Activated T-cell treated with anti-CD3 and anti-CD28 coated beads, Interleukin-2, amount 50 U/mL, for 48 hours (primary cell): ENCODE results near the gene AVL9.
"Not testable (repeated sequence)": the region's sequence is repeated elsewhere in the genome, so short reads cannot be mapped to it uniquely, and the experiment has no call there.

ENCODE experiments used
- DNase-seq, 2 experiments: peaks; one replicate each; pipeline ENCODE4 v3.0.0-alpha.2; 2020

AVL9 gene

GRCh38 chr7:32495298-32496051, at the start of gene AVL9:
Gene AVL9 (plus strand): TSS chr7:32495489. CDS start chr7:32495710, 221 bp downstream.
- DNase-seq: peak; percentile 99

- DNase-seq: no peak
These were observed 48.1 kb upstream of the AVL9 start for GRCh38 chr7:32447218-32447617.

- no peak for DNase-seq
These were observed 41.8 kb upstream of the AVL9 start for GRCh38 chr7:32453341-32454011.

- no peak for DNase-seq
These were observed 37.3 kb upstream of the AVL9 start for GRCh38 chr7:32458025-32458424.

GRCh38 chr7:32459788-32460187, 35.5 kb upstream of the AVL9 start:
- DNase-seq: no peak

GRCh38 chr7:32461484-32461883, 33.8 kb upstream of the AVL9 start:
- DNase-seq: no peak

- DNase-seq: no peak
These were observed 32.8 kb upstream of the AVL9 start for GRCh38 chr7:32462451-32462850.

GRCh38 chr7:32462977-32463376, 32.3 kb upstream of the AVL9 start:
- DNase-seq: no peak

- DNase-seq: not testable (repeated sequence)
These were observed 30.5 kb upstream of the AVL9 start for GRCh38 chr7:32464641-32465416.

GRCh38 chr7:32470004-32470403, 25.3 kb upstream of the AVL9 start:
- DNase-seq: not testable (repeated sequence)

GRCh38 chr7:32470871-32471270, 24.4 kb upstream of the AVL9 start:
- no peak for DNase-seq

- no peak for DNase-seq
These were observed 23.3 kb upstream of the AVL9 start for GRCh38 chr7:32472015-32472414.

GRCh38 chr7:32474008-32474407, 21.3 kb upstream of the AVL9 start:
- DNase-seq: no peak

- no peak for DNase-seq
These were observed 18.3 kb upstream of the AVL9 start for GRCh38 chr7:32476816-32477648.

GRCh38 chr7:32477649-32477980, 17.7 kb upstream of the AVL9 start:
- no peak for DNase-seq

GRCh38 chr7:32479574-32480200, 15.6 kb upstream of the AVL9 start:
- DNase-seq: no peak

GRCh38 chr7:32481176-32481575, 14.1 kb upstream of the AVL9 start:
- no peak for DNase-seq

GRCh38 chr7:32481921-32482320, 13.4 kb upstream of the AVL9 start:
- no peak for DNase-seq

- DNase-seq: no peak
These were observed 5.5 kb upstream of the AVL9 start for GRCh38 chr7:32489788-32490126.

- peak; percentile 91 for DNase-seq
These were observed 5.0 kb upstream of the AVL9 start, which contains the start of gene LSM5 for GRCh38 chr7:32490127-32490796. Gene LSM5 (minus strand): TSS chr7:32490380. CDS start chr7:32490365, 15 bp downstream.

- no peak for DNase-seq
These were observed 367 bp upstream of the AVL9 start for GRCh38 chr7:32494946-32495297.
